A549 (cell line): ENCODE results near the gene FMNL2. TPM values are rescaled to one million over a fixed set of nuclear protein-coding genes. Genes with fewer than 3 reads are reported as not detected.

ENCODE experiments used
- ATAC-seq, 2 experiments: fragments of 200-7000 bp in 1 of 2; fragments of >200 bp in 1 of 2; cut with Nextera tagmentation in 1 of 2; cut with Tn5 transposase in 1 of 2; 3 replicates each; pipeline versions ENCODE4 v1.8.0 to v1.9.1; 2018 to 2020; ENCODE audit warnings: mild to moderate bottlenecking in 1 of 2, moderate library complexity in 1 of 2
- CTCF ChIA-PET: fragments of 300-600 bp; sonication (Branson Sonifier 250); formaldehyde crosslinking; extraction: SDS; loops from one replicate; lab custom pipeline; 2021; ENCODE audit warnings: antibody characterized with exemption, inconsistent platforms; lab: Yijun Ruan, JAX
- POLR2A ChIA-PET: fragments of 350-600 bp; formaldehyde crosslinking; extraction: SDS; loops from one replicate; lab custom pipeline; 2021; ENCODE audit warnings: antibody characterized with exemption, inconsistent platforms; lab: Yijun Ruan, JAX
- DNase-seq, 2 experiments: peaks; one replicate each; pipeline versions ENCODE4 v3.0.0 to v3.0.0-alpha.2; 2011 to 2016; ENCODE audit warnings: low read depth in 1 of 2, low spot score in 1 of 2
- FAIRE-seq: peaks from 2 replicates; lab custom pipeline; 2011; peaks lifted over from hg19 to GRCh38; lab: Jason Lieb, UNC
- H3K27ac ChIP-seq, 2 experiments: fragments of >200 bp; sonication (Bioruptor Twin); formaldehyde crosslinking; 3 replicates each; pipeline ENCODE4 v1.5.1; 2016 to 2017
- H3K4me1 ChIP-seq: fragments of >200 bp; sonication (Bioruptor Twin); formaldehyde crosslinking; 3 replicates; pipeline ENCODE4 v1.6.1; 2016
- H3K4me2 ChIP-seq: fragments of >200 bp; sonication (Bioruptor Twin); formaldehyde crosslinking; 3 replicates; pipeline ENCODE4 v1.6.1; 2016
- H3K4me3 ChIP-seq: fragments of >200 bp; sonication (Bioruptor Twin); formaldehyde crosslinking; 3 replicates; pipeline ENCODE4 v1.5.1; 2016
- H3K9me3 ChIP-seq: fragments of >200 bp; sonication (Bioruptor Twin); formaldehyde crosslinking; 3 replicates; pipeline ENCODE4 v1.6.1; 2016
- BHLHE40 ChIP-seq: IDR thresholded peaks from 2 replicates; pipeline ENCODE4 v1.6.1; 2012; ENCODE audit warnings: low read depth, low read length, inconsistent platforms
- CBX2 ChIP-seq: fragments of 200-600 bp; sonication (generic); IDR thresholded peaks from 2 replicates; pipeline ENCODE4 v1.6.1; 2016; ENCODE audit warnings: low read depth, mild to moderate bottlenecking, borderline replicate concordance
- CHD2 ChIP-seq: fragments of 150-350 bp; IDR thresholded peaks from 2 replicates; pipeline ENCODE4 v1.6.1; 2014; ENCODE audit warnings: low read length; ENCODE audit not compliant: partially characterized antibody
- CHD4 ChIP-seq: fragments of 200-600 bp; sonication (generic); IDR thresholded peaks from 2 replicates; pipeline ENCODE4 v1.6.1; 2016; ENCODE audit warnings: antibody characterized with exemption, mild to moderate bottlenecking, borderline replicate concordance
- ELK1 ChIP-seq: fragments of 150-350 bp; IDR thresholded peaks from 2 replicates; pipeline ENCODE4 v1.6.1; 2014; ENCODE audit warnings: low read depth, mild to moderate bottlenecking, low read length
- GATA3 ChIP-seq: IDR thresholded peaks from 2 replicates; pipeline ENCODE4 v1.6.1; 2012; ENCODE audit warnings: borderline replicate concordance
- HES2 ChIP-seq: fragments of >200 bp; sonication (Bioruptor Twin); formaldehyde crosslinking; IDR thresholded peaks from 2 replicates; pipeline ENCODE4 v1.6.1; 2016
- JUN ChIP-seq, 2 experiments: fragments of >200 bp; sonication (Bioruptor Twin); formaldehyde crosslinking; IDR thresholded peaks; 2 replicates in 1 of 2; 3 replicates in 1 of 2; pipeline ENCODE4 v1.6.1; 2016 to 2017
- KDM5A ChIP-seq: fragments of 200-600 bp; sonication (generic); IDR thresholded peaks from 2 replicates; pipeline ENCODE4 v1.6.1; 2016; ENCODE audit warnings: antibody characterized with exemption, mild to moderate bottlenecking
- MAFK ChIP-seq: fragments of 450-650 bp; IDR thresholded peaks from 2 replicates; pipeline ENCODE4 v1.6.1; 2014; ENCODE audit not compliant: partially characterized antibody
- NFE2L2 ChIP-seq: fragments of 150-350 bp; conservative IDR thresholded peaks from 2 replicates; pipeline ENCODE4 v1.6.1; 2014; ENCODE audit warnings: low read length
- PHF8 ChIP-seq: fragments of 200-600 bp; sonication (generic); IDR thresholded peaks from 2 replicates; pipeline ENCODE4 v1.6.1; 2016; ENCODE audit warnings: low read depth, mild to moderate bottlenecking, antibody characterized with exemption, moderate library complexity, borderline replicate concordance
- POLR2AphosphoS2 ChIP-seq: conservative IDR thresholded peaks from 2 replicates; pipeline ENCODE4 v1.6.1; 2012; ENCODE audit warnings: low read length, improper control_type of control experiment, inconsistent platforms
- RAD21 ChIP-seq, 2 experiments: fragments of >200 bp in 1 of 2; sonication (Bioruptor Twin) in 1 of 2; formaldehyde crosslinking in 1 of 2; IDR thresholded peaks in 1 of 2; conservative IDR thresholded peaks in 1 of 2; 2 replicates in 1 of 2; 3 replicates in 1 of 2; pipeline ENCODE4 v1.6.1; 2012 to 2018; ENCODE audit warnings: inconsistent platforms in 1 of 2
- RCOR1 ChIP-seq: fragments of 150-350 bp; IDR thresholded peaks from 2 replicates; pipeline ENCODE4 v1.6.1; 2014; ENCODE audit warnings: antibody characterized with exemption, low read length, low read depth
- REST ChIP-seq: fragments of 200-600 bp; sonication (generic); IDR thresholded peaks from 2 replicates; pipeline ENCODE4 v1.6.1; 2016; ENCODE audit warnings: antibody characterized with exemption, mild to moderate bottlenecking, moderate library complexity
- RFX5 ChIP-seq: fragments of 450-650 bp; IDR thresholded peaks from 2 replicates; pipeline ENCODE4 v1.7.1; 2014; ENCODE audit warnings: antibody characterized with exemption, mild to moderate bottlenecking, moderate library complexity
- SREBF2 ChIP-seq: fragments of 450-650 bp; IDR thresholded peaks from 2 replicates; pipeline ENCODE4 v1.6.1; 2014; ENCODE audit warnings: mild to moderate bottlenecking, moderate library complexity
- TFCP2L1 ChIP-seq: fragments of 250-450 bp; sonication (Bioruptor Pico); IDR thresholded peaks from 2 replicates; pipeline ENCODE4 v1.5.0; 2021; ENCODE audit warnings: mild to moderate bottlenecking
- TP53 ChIP-seq: fragments of 250-450 bp; sonication (Bioruptor Pico); IDR thresholded peaks from 2 replicates; pipeline ENCODE4 v1.5.0; 2021; ENCODE audit warnings: mild to moderate bottlenecking, moderate library complexity
- ZC3H11A ChIP-seq: fragments of 450-650 bp; IDR thresholded peaks from 2 replicates; pipeline ENCODE4 v1.6.1; 2014; ENCODE audit warnings: antibody characterized with exemption, mild to moderate bottlenecking
- ZSCAN20 ChIP-seq: fragments of 250-450 bp; sonication (Bioruptor Pico); IDR thresholded peaks from 2 replicates; pipeline ENCODE4 v1.8.0; 2022; ENCODE audit warnings: mild to moderate bottlenecking, moderate library complexity
- WGBS: methylation state at CpG from one replicate; pipeline ENCODE4 v1.1.6; 2017; ENCODE audit errors: missing lambda C conversion rate; 5-methylcytosine and 5-hydroxymethylcytosine counted together
- polyA plus RNA-seq, 4 experiments: library from polyadenylated mRNA; depleted of rRNA in 3 of 4; stranded (reverse); fragments of >200 nt; fragmentation: RNase III in 1 of 4; extraction: RNeasy Plus Mini Kit Qiagen cat#74134 plus additional on column Dnase treatment in 1 of 4; gene quantifications; 2 replicates in 3 of 4; 3 replicates in 1 of 4; pipeline ENCODE4 v1.2.3, GENCODE V29; 2011 to 2017
- TF ChIP-seq, protein P1 (sequence below): fragments of 250-450 bp; sonication (Bioruptor Pico); IDR thresholded peaks from 2 replicates; pipeline ENCODE4 v1.5.0; 2021; ENCODE audit warnings: mild to moderate bottlenecking, moderate library complexity, borderline replicate concordance

The FMNL2 gene
- polyA plus RNA-seq, 2 of the 4 experiments (the other 2 are of a cell fraction), result 27.9 to 36.5 TPM

- TF ChIP-seq CHD2, result no peak
These were observed 272.9 kb downstream of the FMNL2 start (continued) for GRCh38 chr2:152607793-152608300.

DNA sequence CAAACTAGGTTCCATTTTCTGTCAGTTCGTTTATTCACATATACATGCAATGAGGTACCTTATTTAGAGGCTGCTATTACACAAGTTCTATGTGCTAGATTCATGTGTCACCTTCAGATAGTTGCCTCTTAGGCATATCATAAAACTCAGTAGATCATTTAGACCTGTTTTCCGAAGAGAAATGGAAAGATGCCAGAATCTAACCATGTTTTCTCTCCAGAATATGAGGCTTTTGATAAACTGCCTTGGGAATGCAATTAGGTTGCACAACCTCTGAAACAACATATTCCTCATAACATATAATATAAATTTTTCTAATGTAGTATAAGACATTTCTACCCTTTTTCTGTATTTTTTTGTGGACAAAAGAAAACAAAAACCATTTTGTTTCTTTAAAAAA lies 274.2 kb downstream of the FMNL2 start:
- TF ChIP-seq HES2, result no peak
- no peak for TF ChIP-seq RCOR1
- no peak for TF ChIP-seq REST
- no peak for TF ChIP-seq JUN (IDR thresholded peaks at IDR 0.05)
- no peak for TF ChIP-seq TP53
- TF ChIP-seq, protein P1, sequence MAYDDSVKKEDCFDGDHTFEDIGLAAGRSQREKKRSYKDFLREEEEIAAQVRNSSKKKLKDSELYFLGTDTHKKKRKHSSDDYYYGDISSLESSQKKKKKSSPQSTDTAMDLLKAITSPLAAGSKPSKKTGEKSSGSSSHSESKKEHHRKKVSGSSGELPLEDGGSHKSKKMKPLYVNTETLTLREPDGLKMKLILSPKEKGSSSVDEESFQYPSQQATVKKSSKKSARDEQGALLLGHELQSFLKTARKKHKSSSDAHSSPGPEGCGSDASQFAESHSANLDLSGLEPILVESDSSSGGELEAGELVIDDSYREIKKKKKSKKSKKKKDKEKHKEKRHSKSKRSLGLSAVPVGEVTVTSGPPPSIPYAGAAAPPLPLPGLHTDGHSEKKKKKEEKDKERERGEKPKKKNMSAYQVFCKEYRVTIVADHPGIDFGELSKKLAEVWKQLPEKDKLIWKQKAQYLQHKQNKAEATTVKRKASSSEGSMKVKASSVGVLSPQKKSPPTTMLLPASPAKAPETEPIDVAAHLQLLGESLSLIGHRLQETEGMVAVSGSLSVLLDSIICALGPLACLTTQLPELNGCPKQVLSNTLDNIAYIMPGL (CRISPR knock-in tag), result no peak
- TF ChIP-seq CHD4, result no peak
- TF ChIP-seq POLR2AphosphoS2, result no peak
- TF ChIP-seq RFX5, result no peak
- no peak for TF ChIP-seq BHLHE40
- FAIRE-seq, result no peak
- POLR2A ChIA-PET, result interaction anchor here (0.6 kb wide), 1 partner anchor 108 kb away, joined by 5 read pairs; the partner anchor contains the start of gene PRPF40A
- Histone ChIP-seq H3K4me2 (no peak overlapping the region), H3K27ac (no peak overlapping the region), H3K4me3 (no peak overlapping the region), H3K4me1 (peaks cover 7% of the 10 kb centered on the region; the same call in 2 of the 3 replicates), H3K9me3 (no peaks in the 10 kb centered on the region)
- no peak for DNase-seq
- ATAC-seq, result no peak
- CTCF ChIA-PET, result no interaction called here
- 83% methylated on average over 2 of the region's 2 CpGs for WGBS

GRCh38 chr2:152609699-152610098 lies 274.7 kb downstream of the FMNL2 start:
- POLR2A ChIA-PET, result interaction anchor here (0.6 kb wide), 1 partner anchor 108 kb away, joined by 5 read pairs; the partner anchor contains the start of gene PRPF40A
- TF ChIP-seq PHF8 (no peak), BHLHE40 (no peak), CHD2 (no peak), KDM5A (no peak), GATA3 (no peak), CHD4 (no peak), REST (no peak), ZC3H11A (no peak), RCOR1 (no peak), TFCP2L1 (CRISPR knock-in tag) (no peak), RAD21 (conservative IDR thresholded peaks at IDR 0.05 in 1 of 2, IDR thresholded peaks at IDR 0.05 in 1 of 2) (no peak), NFE2L2 (no peak), SREBF2 (no peak), JUN (IDR thresholded peaks at IDR 0.05) (no peak), ZSCAN20 (CRISPR knock-in tag) (no peak), ELK1 (no peak), MAFK (no peak), CBX2 (no peak)

More at GRCh38 chr2:152609699-152610098, 274.7 kb downstream of the FMNL2 start:
- FAIRE-seq (no peak), DNase-seq (no peak), ATAC-seq (no peak)
- CTCF ChIA-PET, result no interaction called here
- 85% methylated on average over 1 of the region's 1 CpG for WGBS
- no peak overlapping the region for H3K4me2 ChIP-seq
- H3K4me1 ChIP-seq, result peaks cover 7% of the 10 kb centered on the region; the same call in 2 of the 3 replicates
- H3K4me3 ChIP-seq, result no peak overlapping the region
- H3K9me3 ChIP-seq, result no peaks in the 10 kb centered on the region
- no peak overlapping the region for H3K27ac ChIP-seq
